Mesothelial cell of epicardium (in vitro differentiated cells): ENCODE results near the gene DCUN1D5. TPM values are rescaled to one million over a fixed set of nuclear protein-coding genes. Genes with fewer than 3 reads are reported as not detected.
A peak's percentile ranks its signal among the peaks of the same experiment; 100 is the strongest.
"Not testable (repeated sequence)": the region's sequence is repeated elsewhere in the genome, so short reads cannot be mapped to it uniquely, and the experiment has no call there.

Source experiments
- DNase-seq, 2 experiments: peaks; one replicate each; pipeline ENCODE4 v3.0.0; 2021; ENCODE audit warnings: low spot score in 2 of 2; ENCODE audit not compliant: unreplicated experiment in 2 of 2
- H3K27ac Mint-ChIP-seq: 2 replicates; pipeline ENCODE4 v1.8.0; 2021; ENCODE audit warnings: mixed read lengths
- H3K27me3 Mint-ChIP-seq: 2 replicates; pipeline ENCODE4 v1.8.0; 2021; ENCODE audit warnings: low read depth, mixed read lengths
- H3K36me3 Mint-ChIP-seq: 2 replicates; pipeline ENCODE4 v1.8.0; 2021; ENCODE audit warnings: mixed read lengths
- H3K4me1 Mint-ChIP-seq: 2 replicates; pipeline ENCODE4 v1.8.0; 2021; ENCODE audit warnings: mixed read lengths
- H3K4me3 Mint-ChIP-seq: 2 replicates; pipeline ENCODE4 v1.8.0; 2021; ENCODE audit warnings: mild to moderate bottlenecking, moderate library complexity, mixed read lengths
- H3K9me3 Mint-ChIP-seq: 2 replicates; pipeline ENCODE4 v1.8.0; 2021; ENCODE audit warnings: mixed read lengths
- total RNA-seq: library from RNA; stranded (reverse); gene quantifications from 3 replicates; pipeline ENCODE4 v1.2.1, GENCODE V29; 2021
- TF ChIP-seq, protein P1 (sequence below): fragments of 200-600 bp; sonication (generic); IDR thresholded peaks from one replicate; pipeline ENCODE4 v1.5.0; 2021; ENCODE audit warnings: antibody characterized with exemption; ENCODE audit not compliant: unreplicated experiment

The DCUN1D5 gene
- total RNA-seq, 1 donor from 2014 or later = 33.2 TPM

DNA sequence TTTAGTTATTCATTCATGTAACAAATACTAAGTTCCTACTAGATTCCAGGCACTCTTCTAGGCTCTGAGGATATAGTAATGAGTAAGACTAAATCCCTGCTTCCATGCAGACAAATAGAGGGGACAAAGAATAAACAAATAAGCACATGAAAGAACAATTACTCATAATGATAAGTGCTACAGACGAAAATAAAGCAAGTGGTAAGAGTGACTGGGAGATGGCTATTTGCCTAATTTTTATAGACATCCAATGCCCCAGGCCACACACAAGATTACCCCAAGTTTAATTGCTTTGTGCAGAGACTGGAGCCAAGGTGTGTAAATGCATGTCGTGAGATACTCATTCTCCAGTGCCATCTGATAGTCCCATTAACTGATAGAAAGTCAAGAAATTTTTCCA is 62.6 kb downstream of the DCUN1D5 start:
- Mint-ChIP-seq H3K9me3 (peaks cover 4% of the 10 kb centered on the region), H3K27me3 (no peaks in the 10 kb centered on the region), H3K4me3 (no peak overlapping the region), H3K27ac (no peak overlapping the region), H3K36me3 (peaks cover 3% of the 10 kb centered on the region), H3K4me1 (peaks cover 4% of the 10 kb centered on the region)
- TF ChIP-seq, protein P1, sequence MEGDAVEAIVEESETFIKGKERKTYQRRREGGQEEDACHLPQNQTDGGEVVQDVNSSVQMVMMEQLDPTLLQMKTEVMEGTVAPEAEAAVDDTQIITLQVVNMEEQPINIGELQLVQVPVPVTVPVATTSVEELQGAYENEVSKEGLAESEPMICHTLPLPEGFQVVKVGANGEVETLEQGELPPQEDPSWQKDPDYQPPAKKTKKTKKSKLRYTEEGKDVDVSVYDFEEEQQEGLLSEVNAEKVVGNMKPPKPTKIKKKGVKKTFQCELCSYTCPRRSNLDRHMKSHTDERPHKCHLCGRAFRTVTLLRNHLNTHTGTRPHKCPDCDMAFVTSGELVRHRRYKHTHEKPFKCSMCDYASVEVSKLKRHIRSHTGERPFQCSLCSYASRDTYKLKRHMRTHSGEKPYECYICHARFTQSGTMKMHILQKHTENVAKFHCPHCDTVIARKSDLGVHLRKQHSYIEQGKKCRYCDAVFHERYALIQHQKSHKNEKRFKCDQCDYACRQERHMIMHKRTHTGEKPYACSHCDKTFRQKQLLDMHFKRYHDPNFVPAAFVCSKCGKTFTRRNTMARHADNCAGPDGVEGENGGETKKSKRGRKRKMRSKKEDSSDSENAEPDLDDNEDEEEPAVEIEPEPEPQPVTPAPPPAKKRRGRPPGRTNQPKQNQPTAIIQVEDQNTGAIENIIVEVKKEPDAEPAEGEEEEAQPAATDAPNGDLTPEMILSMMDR = no peak
- no peak for DNase-seq

DNA sequence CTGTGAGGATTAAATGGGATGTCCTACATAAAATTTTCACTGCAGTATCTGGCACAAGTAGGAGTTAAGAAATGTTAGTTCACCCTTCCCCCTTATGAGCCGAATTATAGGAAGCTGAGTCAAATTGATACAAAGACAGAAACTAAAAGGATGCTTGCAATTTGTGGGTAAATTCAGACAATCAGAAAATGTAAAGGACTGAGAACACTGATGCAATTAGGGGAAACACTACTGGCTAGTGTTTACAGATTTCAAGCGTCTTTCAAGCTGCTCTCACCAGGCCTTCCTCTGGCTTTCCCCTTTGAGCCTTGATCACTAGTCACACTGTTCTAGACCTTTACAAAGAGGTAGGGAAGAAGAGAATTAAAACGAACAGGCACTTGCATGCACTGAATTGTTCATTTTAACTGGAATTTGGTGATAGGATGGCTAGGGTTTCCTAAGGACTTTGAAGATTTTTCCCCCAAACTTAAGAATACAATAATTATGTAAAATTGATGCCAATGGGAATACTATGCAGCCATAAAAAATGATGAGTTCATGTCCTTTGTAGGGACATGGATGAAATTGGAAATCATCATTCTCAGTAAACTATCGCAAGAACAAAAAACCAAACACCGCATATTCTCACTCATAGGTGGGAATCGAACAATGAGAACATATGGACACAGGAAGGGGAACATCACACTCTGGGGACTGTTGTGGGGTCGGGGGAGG is 63.5 kb downstream of the DCUN1D5 start:
- H3K9me3 Mint-ChIP-seq, H3K4me3 Mint-ChIP-seq, H3K36me3 Mint-ChIP-seq, H3K27ac Mint-ChIP-seq, H3K4me1 Mint-ChIP-seq, DNase-seq, H3K27me3 Mint-ChIP-seq: not testable (repeated sequence)

DNA sequence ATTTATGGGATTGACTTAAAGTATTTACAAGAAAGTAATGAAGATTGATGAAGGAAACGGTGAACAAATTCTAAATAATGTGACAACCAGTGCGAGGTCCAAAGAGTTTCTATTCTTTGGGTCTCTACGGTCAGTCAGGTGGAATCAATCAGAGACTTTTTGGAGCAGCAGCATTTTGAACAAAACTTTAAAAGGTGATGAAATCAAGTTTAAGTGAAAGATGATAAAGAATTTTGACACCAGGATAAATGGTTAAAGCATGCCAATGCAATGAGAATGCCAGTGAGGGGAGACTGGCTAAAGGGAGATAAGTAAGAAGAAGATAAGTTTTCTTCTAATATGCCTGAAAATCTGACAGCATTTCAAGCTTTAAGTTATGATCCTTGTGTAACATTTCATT is 67.9 kb downstream of the DCUN1D5 start:
- Mint-ChIP-seq H3K9me3 (peaks cover 16% of the 10 kb centered on the region), H3K36me3 (peaks cover 4% of the 10 kb centered on the region), H3K4me3 (no peak overlapping the region), H3K27me3 (no peaks in the 10 kb centered on the region), H3K27ac (peak overlapping the region; percentile 89), H3K4me1 (peaks cover 9% of the 10 kb centered on the region)
- TF ChIP-seq, protein P1 = no peak
- no peak for DNase-seq

DNA sequence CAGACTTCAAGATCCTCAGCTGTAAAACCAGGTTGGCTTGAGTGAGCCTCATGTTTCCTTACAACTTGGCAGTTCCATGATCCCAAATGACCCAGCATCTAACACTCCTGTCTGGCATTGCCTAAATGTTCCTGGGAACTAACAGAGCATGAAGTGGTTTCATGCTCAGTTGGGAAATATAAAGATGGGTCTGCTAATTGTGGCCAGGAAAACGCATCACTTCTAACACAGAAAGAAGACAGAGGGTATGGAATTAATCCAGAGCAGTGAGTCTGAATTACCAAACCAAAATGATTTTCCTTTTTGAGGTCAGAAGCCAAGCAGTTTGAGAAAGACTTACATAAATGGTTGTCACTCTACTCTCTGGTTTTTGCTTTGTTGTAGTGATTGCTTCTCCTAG is 75.9 kb downstream of the DCUN1D5 start:
- no peak for DNase-seq
- Mint-ChIP-seq H3K4me3 (no peak overlapping the region), H3K36me3 (no peaks in the 10 kb centered on the region), H3K4me1 (no peaks in the 10 kb centered on the region), H3K27me3 (no peaks in the 10 kb centered on the region), H3K9me3 (peaks cover 15% of the 10 kb centered on the region), H3K27ac (no peak overlapping the region)
- TF ChIP-seq, protein P1 = no peak

DNA sequence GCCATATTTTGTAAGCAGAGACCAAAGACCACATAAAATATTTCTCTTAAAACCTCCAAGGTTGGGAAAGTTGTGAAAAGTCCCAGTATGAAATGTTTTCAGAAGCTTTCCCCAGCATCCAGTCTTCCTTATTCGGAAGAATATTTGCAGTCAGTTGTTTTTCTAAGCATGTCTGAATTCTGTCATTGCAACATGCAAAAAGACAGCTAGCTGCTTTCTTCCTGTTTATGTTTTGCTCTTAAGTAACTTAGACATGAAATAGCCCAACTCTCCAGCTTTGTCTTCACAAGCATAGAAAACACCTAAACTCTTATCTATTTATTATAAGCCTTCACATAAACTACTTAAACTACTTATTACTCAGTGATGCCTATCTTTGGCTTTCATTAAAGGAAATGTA is 78.5 kb downstream of the DCUN1D5 start:
- Mint-ChIP-seq H3K27ac (no peak overlapping the region), H3K4me1 (no peaks in the 10 kb centered on the region), H3K36me3 (peaks cover 3% of the 10 kb centered on the region), H3K27me3 (no peaks in the 10 kb centered on the region), H3K4me3 (no peak overlapping the region), H3K9me3 (peaks cover 21% of the 10 kb centered on the region)
- no peak for DNase-seq
- TF ChIP-seq, protein P1 = no peak

Other genes with a start within 250 kb of the DCUN1D5 start
- not detected in 3 replicates for gene MMP3, start 248.6 kb downstream of the DCUN1D5 start, total RNA-seq
- gene MMP12, start 217.2 kb downstream of the DCUN1D5 start, total RNA-seq = not detected in 3 replicates
- not detected in 3 replicates for gene MMP13, start 136.4 kb downstream of the DCUN1D5 start, total RNA-seq
- 17.4 to 19.3 TPM (median 18.0 TPM) in 3 replicates for gene DYNC2H1, start 17.3 kb upstream of the DCUN1D5 start, total RNA-seq